A549 treated with DMSO at 1 μM for 4 hours (cell line): ENCODE measurements around the gene ZMYM3. TPM values are rescaled to one million over a fixed set of nuclear protein-coding genes. Genes with fewer than 3 reads are reported as not detected.

Source experiments
- total RNA-seq: library from RNA; stranded (reverse); fragments of 200-300 nt; extraction: Qiagen RNA extraction; gene quantifications from 5 replicates; pipeline ENCODE4 v1.2.3, GENCODE V29; 2022; ENCODE audit warnings: low read depth

ZMYM3 gene
- total RNA-seq = 10.9 to 15.6 TPM (median 13.2 TPM) in 5 replicates

DNA sequence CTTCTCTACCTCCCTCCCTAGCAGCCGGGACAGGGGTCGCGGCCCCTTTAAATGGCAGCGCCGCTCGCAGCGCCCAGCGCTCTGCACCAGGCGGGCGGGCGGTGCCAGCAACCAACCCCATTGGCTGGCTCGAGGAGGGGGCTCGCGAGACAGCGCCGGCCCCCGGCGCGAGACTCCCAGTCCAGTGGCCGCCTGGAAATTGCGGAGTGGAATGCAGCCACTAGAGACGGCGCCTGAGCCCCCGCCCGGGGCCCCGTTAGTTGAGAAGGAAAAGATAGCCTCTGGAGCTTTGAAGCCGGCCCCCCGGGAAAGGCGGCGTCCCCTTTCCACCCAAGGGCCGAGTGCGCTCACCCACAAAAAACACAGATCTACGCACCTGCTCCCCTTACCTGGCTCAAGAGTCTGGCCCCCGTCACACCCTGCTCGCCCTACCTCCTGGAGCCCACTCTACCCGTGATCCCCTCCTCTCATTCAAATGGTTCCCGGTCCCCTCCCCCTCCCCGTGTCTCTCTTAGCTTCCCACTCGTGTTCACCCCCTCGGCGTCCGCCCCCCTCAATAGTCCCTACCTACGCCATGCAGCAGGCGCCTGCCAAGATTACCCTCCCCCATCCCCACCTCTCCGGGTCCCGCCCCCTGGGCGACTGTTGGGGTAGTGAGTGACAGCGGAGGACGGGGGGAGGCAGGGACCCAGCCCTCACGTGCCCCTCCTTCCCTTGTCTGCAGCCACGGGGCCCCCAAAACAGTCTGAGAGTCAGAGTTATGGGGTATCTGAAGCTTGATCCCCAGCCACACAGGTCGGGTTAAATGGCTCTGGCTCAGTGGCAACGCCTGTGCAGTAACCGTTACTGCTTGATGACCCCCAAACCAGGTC is at the start of gene ZMYM3:
TSS of gene ZMYM3 (minus strand) at position 49 of the 872 bp plus-strand sequence. CDS start 885 bp downstream, outside the sequence.

DNA sequence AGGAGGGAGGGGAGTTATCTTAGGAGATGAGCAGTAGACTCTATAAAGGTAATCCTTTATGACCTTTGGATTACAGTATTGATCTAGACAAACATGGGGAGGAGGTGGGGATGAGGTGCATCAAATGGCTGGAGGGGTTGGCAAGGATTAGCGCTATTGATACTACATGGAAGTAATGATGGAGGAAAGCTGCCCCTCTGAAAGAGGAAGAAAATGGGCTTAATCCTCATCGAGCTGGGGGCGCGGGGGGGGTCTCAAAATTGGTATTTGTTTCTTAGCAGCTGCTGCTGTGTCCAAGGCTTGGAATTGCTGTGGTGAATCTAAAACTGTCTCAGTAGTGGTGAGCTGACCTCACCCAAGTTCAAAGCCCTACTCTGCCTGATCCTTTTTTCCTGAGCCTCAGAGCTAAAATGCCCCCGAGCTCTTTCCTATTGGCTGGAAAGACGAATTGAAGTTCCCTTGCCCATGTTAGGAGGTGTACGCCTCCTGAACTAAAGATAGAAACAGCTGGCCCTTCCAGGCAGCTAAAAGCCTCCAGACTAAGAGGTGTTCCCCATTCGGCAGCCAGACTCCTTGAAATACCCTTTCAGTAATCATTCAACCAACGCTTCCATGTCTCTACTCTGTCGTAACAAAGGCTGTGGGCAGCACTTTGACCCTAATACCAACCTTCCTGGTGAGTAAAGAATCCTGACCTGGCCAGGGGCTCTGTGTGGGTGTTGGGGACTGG is 47.4 kb upstream of the ZMYM3 start, which contains the start of gene ITGB1BP2:
TSS of gene ITGB1BP2 (plus strand) at position 556 of the 730 bp plus-strand sequence. CDS start at position 613, 57 bp downstream.

DNA sequence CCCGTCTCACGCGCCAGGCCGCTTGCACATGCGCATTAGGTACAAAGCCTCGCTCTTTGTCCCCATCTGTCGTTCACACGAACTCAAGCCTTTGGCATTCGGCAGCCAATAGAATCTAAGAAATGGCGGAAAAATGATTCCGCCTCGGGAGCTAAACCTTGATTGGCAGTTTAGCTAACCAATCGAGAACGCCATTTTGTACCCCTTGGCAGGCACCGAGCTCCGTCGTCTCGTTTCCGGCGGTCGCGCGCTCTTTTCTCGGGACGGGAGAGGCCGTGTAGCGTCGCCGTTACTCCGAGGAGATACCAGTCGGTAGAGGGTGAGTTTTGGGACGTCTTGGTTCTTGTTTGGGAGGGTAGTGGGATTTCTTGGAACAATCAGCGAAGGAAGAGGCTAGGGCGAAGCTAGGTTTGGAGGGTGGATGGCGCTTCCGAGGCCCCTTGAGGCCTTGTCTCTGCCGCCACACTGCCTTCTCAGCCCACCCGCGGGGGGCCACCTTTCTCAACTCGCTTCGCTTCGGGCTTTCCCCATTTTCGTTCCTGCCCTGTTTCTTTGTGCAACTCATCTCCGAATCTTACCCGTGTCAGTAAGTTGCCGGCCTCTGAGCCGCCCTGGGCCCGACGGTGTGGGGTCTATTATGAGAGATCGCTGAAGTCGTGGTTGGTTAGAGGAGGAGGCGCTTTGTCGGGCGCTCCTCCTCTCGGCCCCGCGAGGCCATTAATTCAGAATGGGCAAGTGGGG is 29.6 kb upstream of the ZMYM3 start, which contains the start of gene NONO:
TSS of gene NONO (plus strand) at position 233 of the 741 bp plus-strand sequence. CDS start 7,003 bp downstream, outside the sequence.

DNA sequence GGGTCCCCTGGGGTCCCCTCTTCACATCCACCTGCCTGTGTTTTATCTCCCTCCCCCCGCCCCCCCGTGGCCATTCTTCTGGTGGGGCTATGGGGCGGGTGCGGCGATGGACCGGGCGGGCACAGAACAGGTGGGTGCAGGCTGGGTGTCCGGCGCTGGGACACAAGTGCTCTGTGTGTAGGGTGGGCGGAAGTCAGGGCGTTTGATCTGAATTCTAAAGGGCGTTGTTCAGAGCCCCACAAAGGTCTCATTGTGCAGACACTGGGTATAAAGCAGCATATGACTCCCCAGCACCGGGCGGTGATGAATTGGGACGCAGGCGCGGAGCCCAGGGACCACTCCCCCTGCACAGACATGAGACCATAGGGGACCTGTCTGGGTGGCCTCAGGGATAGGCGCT is 31.0 kb downstream of the ZMYM3 start, which contains the start of gene GJB1:
TSS of gene GJB1 (plus strand) at position 296 of the 400 bp plus-strand sequence. CDS start 484 bp downstream, outside the sequence.

Other genes starting within 250 kb of the ZMYM3 start
- 77.9 to 81.7 TPM (median 80.3 TPM) in 5 replicates for gene SNX12, start 185.8 kb downstream of the ZMYM3 start, total RNA-seq
- gene FOXO4, start 158.3 kb downstream of the ZMYM3 start, total RNA-seq = 1.0 to 2.0 TPM (median 1.9 TPM) in 5 replicates
- gene CXorf65, start 147.4 kb downstream of the ZMYM3 start, total RNA-seq = not detected in 5 replicates
- 0.14 to 0.54 TPM (median 0.23 TPM) in 4 of 5 replicates, not detected in the other for gene IL2RG, start 142.6 kb downstream of the ZMYM3 start, total RNA-seq
- gene MED12, start 135.5 kb downstream of the ZMYM3 start, total RNA-seq = 10.4 to 14.4 TPM (median 11.6 TPM) in 5 replicates
- 0.91 to 1.4 TPM (median 0.94 TPM) in 5 replicates for gene NLGN3, start 109.3 kb downstream of the ZMYM3 start, total RNA-seq
- gene GJB1, start 30.9 kb downstream of the ZMYM3 start, total RNA-seq = 0.06 to 0.08 TPM (median 0.08 TPM) in 3 of 5 replicates, not detected in the others
- gene NONO, start 29.5 kb upstream of the ZMYM3 start, total RNA-seq = 321 to 424 TPM (median 385 TPM) in 5 replicates
- gene ITGB1BP2, start 47.6 kb upstream of the ZMYM3 start, total RNA-seq = 0.81 to 1.2 TPM (median 1.1 TPM) in 5 replicates
- gene TAF1, start 112.2 kb upstream of the ZMYM3 start, total RNA-seq = 15.4 to 18.7 TPM (median 17.8 TPM) in 5 replicates